Iris pigment epithelial cell (primary cell): ENCODE results near the gene INAFM2.

Experiments
- DNase-seq: peaks from one replicate; pipeline ENCODE4 v3.0.0-alpha.2; 2011; ENCODE audit warnings: low read depth

INAFM2 gene

DNA sequence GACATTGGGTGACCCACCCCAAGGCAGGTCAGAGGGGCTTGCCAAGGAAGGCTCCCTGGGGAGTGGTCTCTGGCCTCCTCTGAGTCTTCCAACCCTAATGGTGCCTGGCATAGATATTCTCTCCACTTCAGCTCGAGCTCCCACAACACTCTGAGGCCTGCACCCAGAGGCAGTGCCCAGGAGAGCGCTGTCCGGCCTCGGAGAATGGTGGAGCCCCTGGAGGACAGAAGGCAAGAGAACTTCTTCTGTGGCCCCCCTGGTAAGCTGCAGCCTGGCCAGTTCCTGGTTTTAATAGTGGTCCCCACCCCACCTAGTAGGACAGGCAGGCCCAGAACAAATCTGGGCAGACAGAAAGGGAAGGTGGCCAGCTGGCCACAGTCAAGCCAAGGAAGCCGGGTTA, 41.5 kb downstream of the INAFM2 start:
- DNase-seq = no peak

DNA sequence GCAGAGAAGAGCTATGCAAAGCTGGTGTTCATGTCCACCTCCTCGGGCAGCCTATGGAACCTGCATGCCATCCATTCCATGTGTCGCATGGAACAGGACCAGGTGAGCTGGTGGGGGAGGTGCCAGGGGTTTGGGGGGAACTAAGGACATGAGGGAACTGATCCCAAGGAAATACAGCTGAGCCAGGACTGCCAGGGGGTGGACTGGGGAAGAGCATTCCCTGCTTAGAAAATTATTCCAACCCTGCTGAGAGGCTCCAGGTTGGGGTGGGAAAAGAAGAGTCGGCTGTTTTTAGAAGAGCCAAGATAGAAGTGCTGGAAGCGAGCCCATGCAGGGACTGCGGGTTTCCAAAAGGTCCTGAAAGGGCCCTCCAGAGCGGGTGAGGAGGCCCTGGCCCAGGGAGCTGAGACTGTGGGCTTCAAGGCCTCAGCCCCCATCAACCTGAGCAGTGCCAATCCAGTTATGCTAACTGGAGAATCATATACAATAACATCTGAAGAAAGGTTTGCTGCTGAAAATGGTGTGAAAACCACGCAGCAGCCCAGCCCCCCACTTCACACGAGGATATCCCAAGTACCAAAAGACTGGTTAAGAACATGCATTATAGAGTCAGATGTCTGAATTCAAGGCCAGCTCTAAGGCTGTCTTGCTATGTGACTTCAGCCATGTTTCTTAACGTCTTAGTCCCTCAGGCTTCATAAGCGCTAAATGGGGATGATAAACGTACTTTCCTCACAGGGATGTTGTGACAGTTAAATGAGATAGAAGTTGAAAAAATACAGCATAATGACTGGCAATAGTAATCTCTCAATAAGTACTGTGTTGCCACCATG, 42.3 kb downstream of the INAFM2 start:
- DNase-seq = no peak

DNA sequence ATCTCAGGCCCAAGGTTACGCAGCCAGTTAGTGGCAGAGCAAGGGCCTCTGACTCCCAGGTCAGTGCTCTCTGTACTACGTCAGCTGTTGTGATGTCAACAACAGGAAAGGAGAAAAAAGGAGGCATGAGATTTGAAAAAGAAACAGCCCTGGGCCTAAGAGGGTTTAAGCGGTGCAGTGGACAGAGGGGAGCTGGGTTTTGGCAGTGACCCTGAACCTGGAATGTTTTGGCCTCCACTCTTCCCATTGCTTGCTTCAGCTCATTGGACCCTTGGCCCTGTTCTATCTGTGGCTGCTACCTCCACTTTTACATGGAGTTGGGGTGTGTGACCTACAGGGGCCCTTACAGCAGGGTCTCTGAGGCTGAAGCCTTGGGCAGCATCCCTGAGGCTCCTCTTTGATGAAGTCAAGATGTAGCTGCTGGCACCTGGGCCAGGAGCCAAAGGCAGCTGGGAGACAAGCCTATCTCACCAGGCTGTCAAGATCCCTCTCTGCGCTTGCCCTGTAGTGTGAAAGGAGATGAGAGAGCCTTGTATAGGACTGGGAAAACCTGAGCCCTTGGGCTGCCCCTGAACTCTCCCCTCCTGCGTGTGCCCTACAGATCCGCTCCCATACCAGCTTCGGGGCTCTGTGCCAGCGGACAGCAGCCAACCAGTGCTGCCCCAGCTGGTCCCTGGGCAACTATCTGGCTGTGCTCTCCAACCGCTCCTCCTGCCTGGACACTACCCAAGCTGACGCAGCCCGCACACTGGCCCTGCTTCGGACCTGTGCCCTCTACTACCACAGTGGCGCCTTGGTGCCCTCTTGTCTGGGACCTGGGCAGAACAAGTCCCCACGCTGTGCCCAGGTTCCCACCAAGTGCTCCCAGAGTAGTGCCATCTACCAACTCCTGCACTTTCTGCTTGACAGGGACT, 43.2 kb downstream of the INAFM2 start:
- DNase-seq = no peak

DNA sequence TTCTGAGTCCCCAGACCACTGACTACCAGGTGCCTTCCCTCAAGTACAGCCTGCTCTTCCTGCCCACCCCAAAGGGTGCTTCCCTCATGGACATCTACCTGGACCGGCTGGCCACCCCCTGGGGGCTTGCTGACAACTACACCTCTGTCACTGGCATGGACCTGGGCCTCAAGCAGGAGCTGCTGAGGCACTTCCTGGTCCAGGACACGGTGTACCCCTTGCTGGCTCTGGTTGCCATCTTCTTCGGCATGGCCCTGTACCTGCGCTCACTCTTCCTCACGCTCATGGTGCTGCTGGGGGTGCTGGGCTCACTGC, 43.8 kb downstream of the INAFM2 start:
- DNase-seq = no peak

DNA sequence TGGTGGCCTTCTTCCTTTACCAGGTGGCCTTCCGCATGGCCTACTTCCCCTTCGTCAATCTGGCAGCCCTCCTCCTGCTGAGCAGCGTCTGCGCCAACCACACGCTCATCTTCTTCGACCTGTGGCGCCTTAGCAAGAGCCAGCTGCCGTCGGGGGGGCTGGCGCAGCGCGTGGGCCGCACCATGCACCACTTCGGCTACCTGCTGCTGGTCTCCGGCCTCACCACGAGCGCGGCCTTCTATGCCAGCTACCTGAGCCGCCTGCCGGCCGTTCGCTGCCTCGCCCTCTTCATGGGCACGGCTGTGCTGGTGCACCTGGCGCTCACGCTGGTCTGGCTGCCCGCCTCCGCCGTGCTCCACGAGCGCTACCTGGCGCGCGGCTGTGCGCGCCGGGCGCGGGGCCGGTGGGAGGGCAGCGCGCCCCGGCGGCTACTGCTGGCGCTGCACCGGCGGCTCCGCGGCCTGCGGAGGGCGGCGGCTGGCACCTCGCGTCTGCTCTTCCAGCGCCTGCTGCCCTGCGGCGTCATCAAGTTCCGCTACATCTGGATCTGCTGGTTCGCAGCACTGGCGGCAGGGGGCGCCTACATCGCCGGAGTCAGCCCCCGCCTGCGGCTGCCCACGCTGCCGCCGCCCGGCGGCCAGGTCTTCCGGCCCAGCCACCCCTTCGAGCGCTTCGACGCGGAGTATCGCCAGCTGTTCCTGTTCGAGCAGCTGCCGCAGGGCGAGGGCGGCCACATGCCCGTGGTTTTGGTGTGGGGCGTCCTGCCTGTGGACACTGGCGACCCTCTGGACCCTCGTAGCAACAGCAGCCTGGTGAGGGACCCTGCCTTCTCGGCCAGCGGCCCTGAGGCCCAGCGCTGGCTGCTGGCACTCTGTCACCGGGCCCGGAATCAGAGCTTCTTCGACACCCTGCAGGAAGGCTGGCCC, 44.5 kb downstream of the INAFM2 start:
- peak; percentile 84 for DNase-seq

DNA sequence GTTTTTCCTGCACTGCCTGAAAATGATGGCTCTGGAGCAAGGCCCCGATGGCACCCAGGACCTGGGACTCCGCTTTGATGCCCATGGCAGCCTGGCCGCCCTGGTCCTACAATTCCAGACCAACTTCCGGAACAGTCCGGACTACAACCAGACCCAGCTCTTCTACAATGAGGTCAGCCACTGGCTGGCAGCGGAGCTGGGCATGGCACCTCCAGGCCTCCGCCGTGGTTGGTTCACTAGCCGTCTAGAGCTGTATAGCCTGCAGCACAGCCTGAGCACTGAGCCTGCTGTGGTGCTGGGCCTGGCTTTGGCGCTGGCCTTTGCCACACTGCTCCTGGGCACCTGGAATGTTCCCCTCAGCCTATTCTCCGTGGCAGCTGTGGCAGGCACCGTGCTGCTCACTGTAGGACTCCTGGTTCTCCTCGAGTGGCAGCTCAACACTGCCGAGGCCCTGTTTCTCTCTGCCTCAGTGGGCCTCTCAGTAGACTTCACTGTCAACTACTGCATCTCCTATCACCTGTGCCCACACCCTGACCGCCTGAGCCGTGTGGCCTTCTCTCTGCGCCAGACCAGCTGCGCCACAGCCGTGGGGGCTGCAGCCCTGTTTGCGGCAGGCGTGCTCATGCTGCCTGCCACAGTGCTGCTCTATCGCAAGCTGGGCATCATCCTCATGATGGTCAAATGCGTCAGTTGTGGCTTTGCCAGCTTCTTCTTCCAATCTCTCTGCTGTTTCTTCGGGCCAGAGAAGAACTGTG, 45.4 kb downstream of the INAFM2 start:
- no peak for DNase-seq

DNA sequence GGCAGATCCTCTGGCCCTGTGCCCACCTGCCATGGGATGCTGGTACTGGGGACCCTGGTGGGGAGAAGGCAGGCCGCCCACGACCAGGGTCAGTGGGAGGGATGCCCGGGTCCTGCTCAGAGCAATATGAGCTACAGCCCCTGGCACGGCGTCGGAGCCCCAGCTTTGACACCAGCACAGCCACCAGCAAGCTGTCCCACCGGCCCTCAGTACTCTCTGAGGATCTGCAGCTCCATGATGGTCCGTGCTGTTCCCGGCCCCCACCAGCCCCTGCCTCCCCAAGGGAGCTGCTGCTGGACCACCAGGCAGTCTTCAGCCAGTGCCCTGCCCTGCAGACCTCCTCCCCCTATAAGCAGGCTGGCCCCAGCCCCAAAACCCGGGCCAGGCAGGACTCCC, 46.0 kb downstream of the INAFM2 start:
- DNase-seq = no peak

DNA sequence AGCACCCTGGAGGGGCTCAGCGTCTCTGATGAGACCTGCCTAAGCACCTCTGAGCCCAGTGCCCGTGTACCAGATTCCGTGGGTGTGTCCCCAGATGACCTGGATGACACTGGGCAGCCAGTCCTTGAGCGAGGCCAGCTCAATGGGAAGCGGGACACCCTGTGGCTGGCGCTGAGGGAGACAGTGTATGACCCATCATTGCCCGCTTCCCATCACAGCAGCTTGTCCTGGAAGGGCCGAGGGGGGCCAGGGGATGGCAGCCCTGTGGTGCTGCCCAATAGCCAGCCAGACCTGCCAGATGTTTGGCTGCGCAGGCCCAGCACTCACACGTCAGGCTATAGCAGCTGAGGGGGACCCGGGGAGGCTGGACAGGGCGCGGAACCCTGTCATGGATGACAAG, 46.5 kb downstream of the INAFM2 start:
- DNase-seq = no peak

DNA sequence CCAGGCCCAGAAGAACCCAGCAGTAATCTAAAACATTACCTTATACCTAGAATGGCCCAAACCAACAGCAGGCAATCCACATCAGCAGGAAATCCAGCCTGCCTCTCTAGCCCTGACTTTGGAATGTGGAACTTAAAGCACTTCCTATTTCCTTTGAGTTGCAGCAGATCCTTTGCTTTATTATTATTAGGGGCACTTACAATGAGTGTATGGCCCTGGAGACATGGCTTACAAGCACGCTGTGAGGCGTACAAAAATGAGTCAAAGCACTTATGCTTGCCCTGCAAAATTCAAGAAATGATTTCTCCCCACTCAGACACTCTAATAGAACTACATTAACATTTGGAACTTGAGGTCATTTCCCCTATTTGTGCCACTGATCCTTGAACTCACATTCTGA, 49.5 kb downstream of the INAFM2 start:
- no peak for DNase-seq
